DND-41 (cell line): ENCODE results near the gene RPL7A.

Experiments used
- EZH2 ChIP-seq: IDR thresholded peaks from 3 replicates; pipeline ENCODE4 v1.6.1; 2012; ENCODE audit warnings: borderline replicate concordance, low read depth, mild to moderate bottlenecking, moderate library complexity, low read length, inconsistent platforms; ENCODE audit not compliant: severe bottlenecking
- TF ChIP-seq, protein P1 (sequence below): IDR thresholded peaks from 2 replicates; pipeline ENCODE4 v1.5.1; 2012; ENCODE audit warnings: borderline replicate concordance, low read length, moderate library complexity, mild to moderate bottlenecking; ENCODE audit not compliant: poor library complexity, severe bottlenecking; ENCODE audit errors: extremely low read depth

DNA sequence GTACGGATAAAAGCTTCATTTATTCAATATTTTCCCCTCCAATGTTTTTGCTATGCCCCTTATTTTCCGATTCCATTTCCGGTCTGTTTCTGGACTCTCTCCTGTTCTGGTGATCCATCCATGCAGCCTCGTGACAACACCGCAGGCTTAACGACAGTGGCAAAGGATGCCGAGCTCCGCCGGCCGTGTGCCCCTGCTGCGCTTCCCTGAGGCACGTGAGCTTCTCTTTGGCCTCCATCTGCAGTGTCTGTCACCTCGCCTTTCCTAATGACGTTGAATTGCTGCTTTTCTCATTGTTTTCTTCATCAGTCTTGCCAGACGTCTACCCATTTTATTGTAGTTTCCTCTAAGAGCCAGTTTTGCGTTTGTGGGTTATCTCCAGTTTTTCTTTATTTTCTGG is 40.7 kb upstream of the RPL7A start:
- TF ChIP-seq EZH2 = no peak
- TF ChIP-seq, protein P1, sequence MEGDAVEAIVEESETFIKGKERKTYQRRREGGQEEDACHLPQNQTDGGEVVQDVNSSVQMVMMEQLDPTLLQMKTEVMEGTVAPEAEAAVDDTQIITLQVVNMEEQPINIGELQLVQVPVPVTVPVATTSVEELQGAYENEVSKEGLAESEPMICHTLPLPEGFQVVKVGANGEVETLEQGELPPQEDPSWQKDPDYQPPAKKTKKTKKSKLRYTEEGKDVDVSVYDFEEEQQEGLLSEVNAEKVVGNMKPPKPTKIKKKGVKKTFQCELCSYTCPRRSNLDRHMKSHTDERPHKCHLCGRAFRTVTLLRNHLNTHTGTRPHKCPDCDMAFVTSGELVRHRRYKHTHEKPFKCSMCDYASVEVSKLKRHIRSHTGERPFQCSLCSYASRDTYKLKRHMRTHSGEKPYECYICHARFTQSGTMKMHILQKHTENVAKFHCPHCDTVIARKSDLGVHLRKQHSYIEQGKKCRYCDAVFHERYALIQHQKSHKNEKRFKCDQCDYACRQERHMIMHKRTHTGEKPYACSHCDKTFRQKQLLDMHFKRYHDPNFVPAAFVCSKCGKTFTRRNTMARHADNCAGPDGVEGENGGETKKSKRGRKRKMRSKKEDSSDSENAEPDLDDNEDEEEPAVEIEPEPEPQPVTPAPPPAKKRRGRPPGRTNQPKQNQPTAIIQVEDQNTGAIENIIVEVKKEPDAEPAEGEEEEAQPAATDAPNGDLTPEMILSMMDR = no peak
